ENCODE measurements around the gene TMEM179.
"Not testable (repeated sequence)": the region's sequence is repeated elsewhere in the genome, so short reads cannot be mapped to it uniquely, and the experiment has no call there.

TMEM179 gene

GRCh38 chr14:104636846-104637545 lies 32.4 kb upstream of the TMEM179 start:
- not testable (repeated sequence) for DNase-seq

GRCh38 chr14:104636131-104636530 lies 31.6 kb upstream of the TMEM179 start:
- DNase-seq = no peak

- no peak for DNase-seq
Observed at GRCh38 chr14:104635717-104636116, 31.1 kb upstream of the TMEM179 start.

- no peak for DNase-seq
Observed at GRCh38 chr14:104634886-104635570, 30.5 kb upstream of the TMEM179 start.

- no peak for DNase-seq
Observed at GRCh38 chr14:104634138-104634760, 29.7 kb upstream of the TMEM179 start.

GRCh38 chr14:104633276-104634137 lies 28.9 kb upstream of the TMEM179 start:
- no peak for DNase-seq

- DNase-seq = no peak
Observed at GRCh38 chr14:104632781-104633180, 28.2 kb upstream of the TMEM179 start.

GRCh38 chr14:104624939-104625338 lies 20.4 kb upstream of the TMEM179 start:
- DNase-seq = no peak

GRCh38 chr14:104614126-104614812 lies 9.7 kb upstream of the TMEM179 start:
- DNase-seq = no peak

- DNase-seq = no peak
Observed at GRCh38 chr14:104611881-104612280, 7.3 kb upstream of the TMEM179 start.

GRCh38 chr14:104610749-104611310 lies 6.3 kb upstream of the TMEM179 start:
- DNase-seq = no peak

- no peak for DNase-seq
Observed at GRCh38 chr14:104609666-104610065, 5.1 kb upstream of the TMEM179 start.

- DNase-seq = no peak
Observed at GRCh38 chr14:104603711-104604401, 716 bp downstream of the TMEM179 start.

GRCh38 chr14:104602933-104603325 lies 1.6 kb downstream of the TMEM179 start:
- no peak for DNase-seq

GRCh38 chr14:104602315-104602932 lies 2.1 kb downstream of the TMEM179 start:
- no peak for DNase-seq

- DNase-seq = no peak
Observed at GRCh38 chr14:104601786-104602185, 2.8 kb downstream of the TMEM179 start.

- DNase-seq = no peak
Observed at GRCh38 chr14:104600805-104601204, 3.8 kb downstream of the TMEM179 start.

GRCh38 chr14:104600141-104600643 lies 4.4 kb downstream of the TMEM179 start:
- no peak for DNase-seq

GRCh38 chr14:104599446-104599845 lies 5.1 kb downstream of the TMEM179 start:
- no peak for DNase-seq

GRCh38 chr14:104598910-104599273 lies 5.7 kb downstream of the TMEM179 start:
- no peak for DNase-seq
